ENCODE results near the gene IKZF3. TPM values are rescaled to one million over a fixed set of nuclear protein-coding genes. Genes with fewer than 3 reads are reported as not detected.

The IKZF3 gene
- polyA plus RNA-seq, 1 donor from 2014 or later: not detected

DNA sequence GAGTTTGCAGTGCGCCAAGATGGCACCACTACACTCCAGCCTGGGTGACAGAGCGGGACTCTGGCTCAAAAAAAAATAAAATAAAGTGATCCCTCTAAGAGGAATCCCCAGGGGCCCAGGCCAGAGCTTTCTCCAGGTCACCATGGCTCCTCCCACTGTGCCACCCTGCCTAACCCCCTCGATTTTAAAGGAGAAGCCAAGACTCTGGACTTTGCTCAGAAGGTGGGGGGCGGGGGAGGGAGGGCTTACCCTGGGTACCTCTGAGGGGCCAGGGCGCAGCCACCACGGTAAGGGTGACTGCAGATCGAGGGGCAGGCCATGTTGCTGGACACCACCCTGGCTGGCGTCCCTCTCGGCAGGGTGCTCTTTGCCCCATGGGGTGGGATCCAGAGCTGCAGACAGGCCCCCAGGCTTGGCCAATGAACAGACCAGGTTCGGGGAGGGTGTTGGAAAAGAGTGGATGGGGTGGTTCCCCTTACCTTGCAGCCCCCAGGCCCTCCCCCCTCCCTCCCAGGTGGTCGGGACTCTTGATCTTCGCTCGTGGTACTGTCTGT, 126.8 kb downstream of the IKZF3 start:
- Histone ChIP-seq H2AFZ (ENCODE audit: low read depth, low read length) (no peak overlapping the region), H3K27me3 (ENCODE audit: insufficient read depth, low read depth, low read length) (peaks cover 55% of the 10 kb centered on the region), H3F3A (ENCODE audit: insufficient read depth, low read length, poor library complexity, severe bottlenecking) (no peaks in the 10 kb centered on the region), H3K9me2 (ENCODE audit: insufficient read depth, low read length) (no peaks in the 10 kb centered on the region), H3K4me2 (ENCODE audit: low read length) (no peak overlapping the region), H3K9me3 (ENCODE audit: low read length) (no peaks in the 10 kb centered on the region), H3K4me3 (ENCODE audit: low read length) (no peak overlapping the region), H3K79me2 (replicated peaks; ENCODE audit: insufficient read depth, low read length) (no peaks in the 10 kb centered on the region), H4K20me1 (ENCODE audit: insufficient read depth) (no peaks in the 10 kb centered on the region), H3K36me3 (ENCODE audit: insufficient read depth, low read length) (no peaks in the 10 kb centered on the region), H3K9ac (ENCODE audit: low read length) (no peak overlapping the region), H3K27ac (ENCODE audit: low read length) (no peak overlapping the region)
- no peak for TF ChIP-seq EZH2 (IDR thresholded peaks at IDR 0.05; ENCODE audit: borderline replicate concordance, insufficient read depth, low read length, poor library complexity, severe bottlenecking)
- no peak for TF ChIP-seq RAD21 (conservative IDR thresholded peaks at IDR 0.05)
- TF ChIP-seq EP300 (conservative IDR thresholded peaks at IDR 0.05; ENCODE audit: poor library complexity, severe bottlenecking): no peak
- TF ChIP-seq, protein P1, sequence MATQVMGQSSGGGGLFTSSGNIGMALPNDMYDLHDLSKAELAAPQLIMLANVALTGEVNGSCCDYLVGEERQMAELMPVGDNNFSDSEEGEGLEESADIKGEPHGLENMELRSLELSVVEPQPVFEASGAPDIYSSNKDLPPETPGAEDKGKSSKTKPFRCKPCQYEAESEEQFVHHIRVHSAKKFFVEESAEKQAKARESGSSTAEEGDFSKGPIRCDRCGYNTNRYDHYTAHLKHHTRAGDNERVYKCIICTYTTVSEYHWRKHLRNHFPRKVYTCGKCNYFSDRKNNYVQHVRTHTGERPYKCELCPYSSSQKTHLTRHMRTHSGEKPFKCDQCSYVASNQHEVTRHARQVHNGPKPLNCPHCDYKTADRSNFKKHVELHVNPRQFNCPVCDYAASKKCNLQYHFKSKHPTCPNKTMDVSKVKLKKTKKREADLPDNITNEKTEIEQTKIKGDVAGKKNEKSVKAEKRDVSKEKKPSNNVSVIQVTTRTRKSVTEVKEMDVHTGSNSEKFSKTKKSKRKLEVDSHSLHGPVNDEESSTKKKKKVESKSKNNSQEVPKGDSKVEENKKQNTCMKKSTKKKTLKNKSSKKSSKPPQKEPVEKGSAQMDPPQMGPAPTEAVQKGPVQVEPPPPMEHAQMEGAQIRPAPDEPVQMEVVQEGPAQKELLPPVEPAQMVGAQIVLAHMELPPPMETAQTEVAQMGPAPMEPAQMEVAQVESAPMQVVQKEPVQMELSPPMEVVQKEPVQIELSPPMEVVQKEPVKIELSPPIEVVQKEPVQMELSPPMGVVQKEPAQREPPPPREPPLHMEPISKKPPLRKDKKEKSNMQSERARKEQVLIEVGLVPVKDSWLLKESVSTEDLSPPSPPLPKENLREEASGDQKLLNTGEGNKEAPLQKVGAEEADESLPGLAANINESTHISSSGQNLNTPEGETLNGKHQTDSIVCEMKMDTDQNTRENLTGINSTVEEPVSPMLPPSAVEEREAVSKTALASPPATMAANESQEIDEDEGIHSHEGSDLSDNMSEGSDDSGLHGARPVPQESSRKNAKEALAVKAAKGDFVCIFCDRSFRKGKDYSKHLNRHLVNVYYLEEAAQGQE (IDR thresholded peaks at IDR 0.05; ENCODE audit: borderline replicate concordance): no peak
- no peak for TF ChIP-seq POLR2AphosphoS5 (IDR thresholded peaks at IDR 0.05)
- TF ChIP-seq SMC3 (conservative IDR thresholded peaks at IDR 0.05; ENCODE audit: poor library complexity): no peak
- TF ChIP-seq, protein P2, sequence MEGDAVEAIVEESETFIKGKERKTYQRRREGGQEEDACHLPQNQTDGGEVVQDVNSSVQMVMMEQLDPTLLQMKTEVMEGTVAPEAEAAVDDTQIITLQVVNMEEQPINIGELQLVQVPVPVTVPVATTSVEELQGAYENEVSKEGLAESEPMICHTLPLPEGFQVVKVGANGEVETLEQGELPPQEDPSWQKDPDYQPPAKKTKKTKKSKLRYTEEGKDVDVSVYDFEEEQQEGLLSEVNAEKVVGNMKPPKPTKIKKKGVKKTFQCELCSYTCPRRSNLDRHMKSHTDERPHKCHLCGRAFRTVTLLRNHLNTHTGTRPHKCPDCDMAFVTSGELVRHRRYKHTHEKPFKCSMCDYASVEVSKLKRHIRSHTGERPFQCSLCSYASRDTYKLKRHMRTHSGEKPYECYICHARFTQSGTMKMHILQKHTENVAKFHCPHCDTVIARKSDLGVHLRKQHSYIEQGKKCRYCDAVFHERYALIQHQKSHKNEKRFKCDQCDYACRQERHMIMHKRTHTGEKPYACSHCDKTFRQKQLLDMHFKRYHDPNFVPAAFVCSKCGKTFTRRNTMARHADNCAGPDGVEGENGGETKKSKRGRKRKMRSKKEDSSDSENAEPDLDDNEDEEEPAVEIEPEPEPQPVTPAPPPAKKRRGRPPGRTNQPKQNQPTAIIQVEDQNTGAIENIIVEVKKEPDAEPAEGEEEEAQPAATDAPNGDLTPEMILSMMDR (IDR thresholded peaks at IDR 0.05; ENCODE audit: poor library complexity, severe bottlenecking): no peak
- no peak for TF ChIP-seq MXI1 (conservative IDR thresholded peaks at IDR 0.05; ENCODE audit: poor library complexity, severe bottlenecking)
- TF ChIP-seq TAF1 (IDR thresholded peaks at IDR 0.05; ENCODE audit: low read depth): no peak

DNA sequence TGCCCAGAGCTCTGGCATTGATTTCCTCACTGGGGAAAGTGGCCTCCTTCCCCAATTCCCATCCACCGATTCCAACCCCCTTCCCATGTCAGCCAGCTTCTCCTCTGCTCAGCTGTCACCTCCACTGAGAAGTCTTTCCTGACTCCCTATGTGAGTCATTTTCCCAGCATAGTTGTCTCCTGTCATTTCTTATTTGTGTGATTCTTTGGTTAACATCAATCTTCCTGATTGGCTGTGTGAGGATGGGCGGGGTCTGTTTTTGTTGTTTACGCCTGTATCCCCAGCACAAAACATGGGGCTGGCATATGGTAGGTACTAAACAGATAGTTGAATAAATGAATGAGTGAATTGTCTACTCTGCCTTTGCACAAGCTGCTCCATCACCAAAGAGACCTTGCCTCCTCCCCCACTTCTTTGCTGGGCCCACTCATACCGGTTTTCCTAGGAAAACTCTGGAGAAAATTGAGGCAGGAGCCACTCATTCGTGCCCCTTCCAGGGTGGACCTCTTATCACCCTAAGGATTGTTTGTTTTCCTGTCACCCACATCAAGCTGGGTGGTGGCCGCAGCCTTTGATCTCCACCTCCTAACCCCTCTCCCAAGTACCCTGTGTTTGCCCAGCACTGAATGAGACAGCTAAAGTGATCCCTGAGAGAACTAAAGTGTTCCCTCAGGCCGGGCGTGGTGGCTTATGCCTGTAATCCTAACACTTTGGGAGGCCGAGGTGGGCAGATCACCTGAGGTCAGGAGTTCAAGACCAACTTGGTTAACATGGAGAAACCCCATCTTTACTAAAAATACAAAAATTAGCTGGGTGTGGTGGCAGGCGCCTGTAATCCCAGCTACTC, 127.6 kb downstream of the IKZF3 start:
- H3K27me3 ChIP-seq (ENCODE audit: insufficient read depth, low read depth, low read length): peaks cover 55% of the 10 kb centered on the region
- H4K20me1 ChIP-seq (ENCODE audit: insufficient read depth): no peaks in the 10 kb centered on the region
- no peaks in the 10 kb centered on the region for H3K9me3 ChIP-seq (ENCODE audit: low read length)
- TF ChIP-seq, protein P2 (IDR thresholded peaks at IDR 0.05; ENCODE audit: poor library complexity, severe bottlenecking): no peak
- no peak for TF ChIP-seq MXI1 (conservative IDR thresholded peaks at IDR 0.05; ENCODE audit: poor library complexity, severe bottlenecking)
- no peak for TF ChIP-seq EZH2 (IDR thresholded peaks at IDR 0.05; ENCODE audit: borderline replicate concordance, insufficient read depth, low read length, poor library complexity, severe bottlenecking)
- TF ChIP-seq POLR2AphosphoS5 (IDR thresholded peaks at IDR 0.05): no peak
- TF ChIP-seq SMC3 (conservative IDR thresholded peaks at IDR 0.05; ENCODE audit: poor library complexity): no peak
- TF ChIP-seq TAF1 (IDR thresholded peaks at IDR 0.05; ENCODE audit: low read depth): no peak
- TF ChIP-seq EP300 (conservative IDR thresholded peaks at IDR 0.05; ENCODE audit: poor library complexity, severe bottlenecking): no peak
- H3K4me2 ChIP-seq (ENCODE audit: low read length): no peak overlapping the region
- no peak overlapping the region for H3K27ac ChIP-seq (ENCODE audit: low read length)
- no peak overlapping the region for H3K9ac ChIP-seq (ENCODE audit: low read length)
- H3K36me3 ChIP-seq (ENCODE audit: insufficient read depth, low read length): no peaks in the 10 kb centered on the region
- no peaks in the 10 kb centered on the region for H3K79me2 ChIP-seq (replicated peaks; ENCODE audit: insufficient read depth, low read length)
- no peaks in the 10 kb centered on the region for H3F3A ChIP-seq (ENCODE audit: insufficient read depth, low read length, poor library complexity, severe bottlenecking)
- no peak overlapping the region for H3K4me3 ChIP-seq (ENCODE audit: low read length)
- no peaks in the 10 kb centered on the region for H3K9me2 ChIP-seq (ENCODE audit: insufficient read depth, low read length)
- no peak overlapping the region for H2AFZ ChIP-seq (ENCODE audit: low read depth, low read length)

Data from neural cell (in vitro differentiated cells).